Fibroblast of mammary gland (primary cell): ENCODE data around the gene TMEM59L.

Experiments used
- DNase-seq: peaks from one replicate; pipeline ENCODE4 v3.0.0-alpha.2; 2010; ENCODE audit warnings: low read depth
- H3K4me3 ChIP-seq: 2 replicates; pipeline ENCODE4 v1.5.1; 2011; ENCODE audit warnings: low read depth, mild to moderate bottlenecking, low read length, moderate library complexity; ENCODE audit not compliant: control insufficient read depth
- TF ChIP-seq, protein P1 (sequence below): conservative IDR thresholded peaks from 2 replicates; pipeline ENCODE4 v1.5.1; 2011; ENCODE audit warnings: low read depth, low read length, inconsistent platforms; ENCODE audit not compliant: control insufficient read depth, insufficient read depth

Gene TMEM59L

DNA sequence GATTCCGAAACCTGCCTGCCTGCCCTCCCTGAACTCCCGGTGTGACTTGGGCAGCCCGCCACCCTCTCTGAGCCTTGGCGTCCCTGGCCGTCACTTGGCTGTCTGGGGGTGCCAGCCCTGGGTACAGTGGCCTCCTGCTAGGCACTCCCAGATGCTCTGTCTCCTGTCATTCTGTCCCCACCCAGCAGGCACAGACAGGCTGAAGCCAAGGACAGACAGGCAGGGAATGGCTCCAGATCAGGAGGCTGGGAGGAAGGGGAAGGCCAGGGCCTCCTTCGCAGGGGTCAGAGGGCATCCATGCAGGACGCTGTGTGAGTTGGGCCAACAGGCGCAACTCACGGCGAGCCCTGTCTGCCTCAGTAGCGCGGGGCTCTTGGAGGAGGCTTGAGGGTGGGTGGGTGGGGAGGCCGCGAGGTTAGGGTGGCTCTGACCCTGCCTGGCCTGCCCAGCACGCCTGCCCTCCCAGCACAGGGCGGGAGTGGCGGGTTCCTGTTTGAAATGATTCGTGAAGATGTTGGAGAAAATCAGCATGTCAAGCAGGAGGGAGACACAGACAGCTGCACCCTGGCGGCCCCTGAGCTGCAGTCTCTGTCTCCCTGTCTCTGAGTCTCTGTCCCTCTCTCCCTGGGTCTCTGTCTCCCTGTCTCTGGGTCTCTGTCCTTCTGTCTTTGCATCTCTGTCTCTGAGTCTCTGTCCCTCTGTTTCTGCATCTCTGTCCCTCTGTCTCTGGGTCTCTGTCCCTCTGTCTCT is 43.8 kb downstream of the TMEM59L start:
- no peak overlapping the region for H3K4me3 ChIP-seq
- TF ChIP-seq, protein P1, sequence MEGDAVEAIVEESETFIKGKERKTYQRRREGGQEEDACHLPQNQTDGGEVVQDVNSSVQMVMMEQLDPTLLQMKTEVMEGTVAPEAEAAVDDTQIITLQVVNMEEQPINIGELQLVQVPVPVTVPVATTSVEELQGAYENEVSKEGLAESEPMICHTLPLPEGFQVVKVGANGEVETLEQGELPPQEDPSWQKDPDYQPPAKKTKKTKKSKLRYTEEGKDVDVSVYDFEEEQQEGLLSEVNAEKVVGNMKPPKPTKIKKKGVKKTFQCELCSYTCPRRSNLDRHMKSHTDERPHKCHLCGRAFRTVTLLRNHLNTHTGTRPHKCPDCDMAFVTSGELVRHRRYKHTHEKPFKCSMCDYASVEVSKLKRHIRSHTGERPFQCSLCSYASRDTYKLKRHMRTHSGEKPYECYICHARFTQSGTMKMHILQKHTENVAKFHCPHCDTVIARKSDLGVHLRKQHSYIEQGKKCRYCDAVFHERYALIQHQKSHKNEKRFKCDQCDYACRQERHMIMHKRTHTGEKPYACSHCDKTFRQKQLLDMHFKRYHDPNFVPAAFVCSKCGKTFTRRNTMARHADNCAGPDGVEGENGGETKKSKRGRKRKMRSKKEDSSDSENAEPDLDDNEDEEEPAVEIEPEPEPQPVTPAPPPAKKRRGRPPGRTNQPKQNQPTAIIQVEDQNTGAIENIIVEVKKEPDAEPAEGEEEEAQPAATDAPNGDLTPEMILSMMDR = no peak
- no peak for DNase-seq

DNA sequence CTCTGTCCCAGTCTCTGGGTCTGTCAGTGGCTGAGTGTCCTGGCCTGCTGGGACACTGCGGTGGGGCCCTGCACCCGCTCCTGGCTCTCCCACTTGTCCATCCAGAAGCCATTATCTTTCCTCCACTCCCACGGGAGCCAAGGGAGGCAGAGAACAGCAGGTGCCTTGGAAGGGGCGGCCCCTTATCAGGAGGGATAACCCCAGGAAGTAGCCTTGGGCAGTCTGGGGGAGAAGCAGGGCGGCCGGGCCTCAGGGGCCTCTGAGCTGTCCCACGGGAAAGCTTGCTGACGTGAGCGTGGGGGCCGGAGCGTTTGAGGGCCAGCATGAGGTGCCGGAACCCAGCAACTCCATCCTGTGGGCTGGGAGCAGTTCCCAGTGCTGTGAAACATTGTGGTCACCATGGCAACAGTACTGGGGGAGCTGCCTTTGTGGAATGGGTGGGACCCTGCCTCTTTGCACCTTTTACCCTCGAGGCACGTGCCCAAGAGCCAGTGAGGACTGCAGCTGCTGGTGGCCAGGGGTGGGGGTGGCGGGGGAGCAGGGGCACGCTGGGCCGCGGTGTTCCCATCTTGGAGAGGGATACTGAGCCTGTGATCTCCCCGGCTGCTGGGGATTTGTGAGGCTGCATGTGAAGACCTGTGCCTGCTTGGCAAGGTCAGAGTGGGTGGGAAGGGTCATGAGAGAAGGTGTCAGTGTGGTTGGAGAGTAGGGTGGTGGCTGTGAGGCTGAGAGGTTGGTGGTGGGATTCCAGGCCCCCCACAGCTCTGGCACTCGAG is 45.1 kb downstream of the TMEM59L start:
- TF ChIP-seq, protein P1 = no peak

DNA sequence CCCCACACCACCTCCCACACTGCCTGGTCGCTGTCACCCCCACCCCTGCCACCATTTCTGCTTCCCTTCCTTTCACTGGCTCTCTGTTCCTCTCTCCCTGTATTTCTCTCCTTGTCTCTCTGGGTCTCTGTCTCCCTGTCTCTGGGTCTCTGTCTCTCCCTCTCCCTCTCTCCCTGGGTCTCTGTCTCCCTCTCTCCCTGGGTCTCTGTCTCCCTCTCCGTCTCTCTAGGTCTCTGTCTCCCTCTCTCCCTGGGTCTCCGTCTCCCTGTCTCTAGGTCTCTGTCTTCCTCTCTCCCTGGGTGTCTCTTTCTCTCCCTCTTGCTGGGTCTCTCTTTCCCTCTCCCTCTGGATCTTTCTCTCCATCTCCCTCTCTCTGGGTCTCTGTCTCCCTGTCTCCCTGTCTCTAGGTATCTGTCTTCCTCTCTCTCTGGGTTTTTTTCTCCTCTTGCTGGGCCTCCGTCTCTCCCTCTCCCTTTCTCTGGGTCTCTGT is 45.7 kb downstream of the TMEM59L start:
- no peak for DNase-seq
- TF ChIP-seq, protein P1 = no peak
- H3K4me3 ChIP-seq = no peak overlapping the region

More for the DNA sequence above, 45.1 kb downstream of the TMEM59L start:
- no peak overlapping the region for H3K4me3 ChIP-seq
- peak; percentile 82 for DNase-seq

DNA sequence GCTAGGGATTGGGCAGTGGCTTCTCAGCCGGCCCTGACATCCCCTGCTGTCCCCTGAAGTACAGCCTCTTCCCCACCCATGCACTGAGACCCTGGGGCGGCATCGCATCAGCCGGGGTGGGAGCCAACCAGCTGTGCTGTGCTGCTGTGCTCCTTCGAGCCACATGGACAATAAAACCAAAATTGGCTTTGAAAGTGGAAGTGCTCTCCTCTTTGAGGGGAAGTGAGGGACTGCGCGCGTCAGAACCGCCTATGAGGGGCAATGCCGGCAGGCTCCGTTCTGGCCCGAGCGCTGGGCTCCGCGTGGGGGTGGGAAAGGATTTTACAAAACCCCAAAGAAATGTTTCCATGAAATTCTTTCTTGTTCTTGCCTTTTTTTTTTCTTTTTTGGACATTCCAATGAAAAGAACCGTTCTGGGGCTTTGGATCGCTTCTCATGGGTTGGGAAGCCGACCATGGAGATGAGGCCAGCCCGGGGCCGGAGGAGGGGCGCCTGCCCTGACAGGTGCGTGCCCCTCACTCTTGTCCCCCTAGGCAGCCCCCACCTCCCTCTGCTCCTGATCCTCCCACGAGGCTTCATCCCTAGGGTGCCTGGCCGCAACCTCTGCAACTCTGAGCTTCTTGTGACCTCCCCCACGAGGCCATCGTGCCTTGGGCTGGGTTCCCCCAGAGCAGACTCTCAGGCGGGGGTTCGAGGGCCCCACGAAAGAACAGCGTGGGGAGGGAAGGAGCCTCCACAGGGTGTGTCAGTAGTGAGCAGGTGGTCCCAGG is 46.8 kb downstream of the TMEM59L start:
- peak; percentile 52 for DNase-seq
- H3K4me3 ChIP-seq = no peak overlapping the region
- TF ChIP-seq, protein P1 = no peak

DNA sequence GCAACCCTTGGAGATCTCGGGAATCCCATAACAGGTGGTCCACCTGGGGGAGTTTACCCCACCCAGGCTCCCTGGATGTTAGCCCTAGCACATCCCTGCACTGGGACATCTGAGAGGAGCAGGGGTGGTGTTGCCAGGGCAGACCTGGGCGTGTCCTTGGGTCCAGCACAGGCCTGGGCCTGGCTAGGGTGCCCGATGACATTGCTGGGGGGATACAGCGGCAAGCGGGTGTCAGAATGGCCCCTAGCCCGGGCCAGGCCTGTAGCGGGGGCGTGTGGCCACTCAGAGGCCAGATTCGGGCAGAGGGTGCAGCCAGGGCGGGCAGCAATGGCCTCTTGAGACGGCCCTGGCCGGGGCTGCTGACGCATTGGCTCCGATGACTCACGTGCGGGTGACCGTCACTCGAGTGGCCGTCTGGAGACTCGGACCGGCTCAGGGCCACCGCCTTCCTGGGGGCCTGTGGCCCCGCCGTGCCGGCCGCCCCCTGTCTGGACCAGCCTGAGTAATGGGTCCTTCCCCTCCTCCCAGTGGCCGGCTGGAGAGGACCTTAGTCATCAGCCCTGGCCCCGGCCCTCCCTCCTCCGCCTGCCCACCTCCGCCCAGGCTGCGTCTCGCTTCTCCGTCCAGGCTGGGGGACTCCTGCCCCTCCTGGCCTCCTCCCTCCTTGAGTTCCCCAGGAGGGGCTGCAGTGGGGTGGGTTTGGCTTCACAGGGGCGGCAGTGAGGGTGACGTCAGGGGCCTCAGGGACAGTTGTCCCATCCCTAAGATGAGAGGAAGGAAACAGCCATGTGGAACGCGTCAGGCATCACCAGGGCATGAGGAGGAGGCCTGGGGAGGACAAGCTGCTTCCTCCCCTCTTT is 47.6 kb downstream of the TMEM59L start:
- TF ChIP-seq, protein P1 = no peak

More for the DNA sequence above, 47.6 kb downstream of the TMEM59L start:
- no peak overlapping the region for H3K4me3 ChIP-seq
- peak; percentile 81 for DNase-seq
